NAMALWA (cell line): Measurements from ENCODE around the gene SMIM32.
A peak's percentile ranks its signal among the peaks of the same experiment; 100 is the strongest.

Experiments used
- DNase-seq: peaks from one replicate; pipeline ENCODE4 v3.0.0-alpha.2; 2015; ENCODE audit warnings: low spot score

SMIM32 gene

GRCh38 chr5:136192526-136193321, at the start of gene SMIM32:
SMIM32 (minus strand) TSS chr5:136193162; CDS start chr5:136192524, 638 bp downstream.
- no peak for DNase-seq

- no peak for DNase-seq
Measured at GRCh38 chr5:136242611-136243010, 49.6 kb upstream of the SMIM32 start.

- no peak for DNase-seq
Measured at GRCh38 chr5:136242136-136242535, 49.2 kb upstream of the SMIM32 start.

GRCh38 chr5:136240894-136241293, 47.9 kb upstream of the SMIM32 start:
- DNase-seq, result no peak

GRCh38 chr5:136236479-136237083, 43.6 kb upstream of the SMIM32 start:
- DNase-seq, result no peak

- DNase-seq, result no peak
Measured at GRCh38 chr5:136235321-136235720, 42.4 kb upstream of the SMIM32 start.

- DNase-seq, result no peak
Measured at GRCh38 chr5:136232316-136232715, 39.4 kb upstream of the SMIM32 start.

- no peak for DNase-seq
Measured at GRCh38 chr5:136230176-136230575, 37.2 kb upstream of the SMIM32 start.

- no peak for DNase-seq
Measured at GRCh38 chr5:136228136-136228757, 35.3 kb upstream of the SMIM32 start.

- no peak for DNase-seq
Measured at GRCh38 chr5:136226401-136226800, 33.4 kb upstream of the SMIM32 start.

GRCh38 chr5:136225796-136226195, 32.8 kb upstream of the SMIM32 start:
- DNase-seq, result no peak

GRCh38 chr5:136222580-136223235, 29.7 kb upstream of the SMIM32 start:
- DNase-seq, result no peak

- DNase-seq, result no peak
Measured at GRCh38 chr5:136221340-136221739, 28.4 kb upstream of the SMIM32 start.

GRCh38 chr5:136216230-136216629, 23.3 kb upstream of the SMIM32 start:
- DNase-seq, result no peak

GRCh38 chr5:136215812-136216211, 22.9 kb upstream of the SMIM32 start:
- no peak for DNase-seq

GRCh38 chr5:136213919-136214493, 21.0 kb upstream of the SMIM32 start:
- DNase-seq, result no peak

- DNase-seq, result peak; percentile 54
Measured at GRCh38 chr5:136212252-136212721, 19.3 kb upstream of the SMIM32 start.

- no peak for DNase-seq
Measured at GRCh38 chr5:136211282-136212040, 18.5 kb upstream of the SMIM32 start.

- no peak for DNase-seq
Measured at GRCh38 chr5:136210259-136210658, 17.3 kb upstream of the SMIM32 start.

- DNase-seq, result no peak
Measured at GRCh38 chr5:136209346-136209910, 16.5 kb upstream of the SMIM32 start.

GRCh38 chr5:136208916-136209315, 16.0 kb upstream of the SMIM32 start:
- no peak for DNase-seq
